Gastroesophageal sphincter (tissue), 4 donors: ENCODE measurements around the gene MYO9A. TPM values are rescaled to one million over a fixed set of nuclear protein-coding genes. Genes with fewer than 3 reads are reported as not detected.

Experiments used
- ATAC-seq: fragments of 150-250 bp; one replicate; pipeline ENCODE4 v1.9.1; 2016; ENCODE audit warnings: mild to moderate bottlenecking, moderate library complexity
- H3K27ac ChIP-seq, 4 donors: fragments of 200-600 bp; sonication (generic) in 3 of 4; 1 replicate in 3 of 4; 2 replicates in 1 of 4; pipeline ENCODE4 v1.5.1; 2016 to 2019
- H3K27me3 ChIP-seq: fragments of 200-600 bp; sonication (generic); one replicate; pipeline ENCODE4 v1.5.1; 2019
- H3K36me3 ChIP-seq, 2 donors: fragments of 200-600 bp; sonication (generic); one replicate each; pipeline ENCODE4 v1.5.1; 2019; ENCODE audit warnings: control low read depth in 1 of 2
- H3K4me1 ChIP-seq, 3 donors: fragments of 200-600 bp; sonication (generic); 1 replicate in 2 of 3; 2 replicates in 1 of 3; pipeline ENCODE4 v1.5.1; 2016 to 2019; ENCODE audit warnings: control low read depth in 2 of 3
- H3K4me3 ChIP-seq, 2 donors: fragments of 200-600 bp; sonication (generic); one replicate each; pipeline ENCODE4 v1.5.1; 2019; ENCODE audit warnings: mild to moderate bottlenecking in 1 of 2, moderate library complexity in 1 of 2
- H3K9me3 ChIP-seq, 3 donors: fragments of 200-600 bp; sonication (generic); one replicate each; pipeline ENCODE4 v1.5.1; 2017 to 2019; ENCODE audit warnings: control low read depth in 2 of 3
- EP300 ChIP-seq: sonication (generic); formaldehyde crosslinking; IDR thresholded peaks from one replicate; pipeline ENCODE4 v1.6.1; 2017; ENCODE audit warnings: antibody characterized with exemption, mild to moderate bottlenecking
- POLR2A ChIP-seq, 2 donors: fragments of 450-650 bp; IDR thresholded peaks; one replicate each; pipeline ENCODE4 v1.6.1; 2017; ENCODE audit warnings: antibody characterized with exemption in 2 of 2, mild to moderate bottlenecking in 2 of 2, moderate library complexity in 1 of 2
- POLR2AphosphoS5 ChIP-seq: sonication (generic); formaldehyde crosslinking; IDR thresholded peaks from one replicate; pipeline ENCODE4 v1.6.1; 2017; ENCODE audit warnings: antibody characterized with exemption
- WGBS, 2 donors: methylation state at CpG; one replicate each; pipeline ENCODE4 v1.1.5; 2018; ENCODE audit warnings: low coverage in 1 of 2; 5-methylcytosine and 5-hydroxymethylcytosine counted together
- total RNA-seq, 4 donors: library from RNA; depleted of rRNA; stranded (reverse); fragments of >200 nt; gene quantifications; one replicate each; pipeline ENCODE4 v1.1.0, GENCODE V29; 2016
- TF ChIP-seq, protein P1 (sequence below), 4 experiments: fragments of 200-600 bp in 2 of 4; fragments of 450-650 bp in 2 of 4; sonication (generic) in 1 of 4; IDR thresholded peaks; one replicate each; pipeline ENCODE4 v1.5.1; 2017 to 2019; ENCODE audit warnings: antibody characterized with exemption in 4 of 4, mild to moderate bottlenecking in 2 of 4, moderate library complexity in 2 of 4

Gene MYO9A
- total RNA-seq, 4 donors from 2014 or later: 74.5 to 118 (median 108) TPM

DNA sequence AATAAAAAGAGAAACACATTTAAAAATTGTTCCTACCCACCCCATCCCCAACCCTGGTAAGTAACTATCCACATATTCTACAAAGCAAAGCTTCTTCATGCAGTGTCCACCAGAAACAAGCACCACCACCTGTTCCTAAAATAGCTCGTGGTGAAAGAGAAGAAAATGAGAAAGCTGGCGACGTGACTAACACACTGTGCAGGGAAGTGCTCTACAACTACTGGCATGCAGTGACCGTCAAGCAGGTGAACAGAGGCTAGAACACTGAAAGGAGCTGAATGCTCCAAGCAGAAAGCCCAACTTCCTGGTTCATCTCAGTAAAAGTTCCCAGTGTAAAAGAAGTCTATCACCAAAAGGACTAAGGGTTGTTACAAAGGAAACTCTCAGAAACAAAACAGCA lies 226.9 kb downstream of the MYO9A start:
- H3K36me3 ChIP-seq: peaks cover 0 to 54% of the 10 kb centered on the region in 2 donors
- H3K9me3 ChIP-seq: no peaks in the 10 kb centered on the region
- 32 to 33% methylated on average over 1 to 3 of the region's 4 CpGs for WGBS, 2 donors
- peaks cover 0 to 7% (median 0%) of the 10 kb centered on the region in 3 donors for H3K4me1 ChIP-seq
- no peak overlapping the region for H3K27ac ChIP-seq
- TF ChIP-seq POLR2A (IDR thresholded peaks at IDR 0.05) (no peak), POLR2AphosphoS5 (no peak), EP300 (no peak)
- TF ChIP-seq, protein P1, sequence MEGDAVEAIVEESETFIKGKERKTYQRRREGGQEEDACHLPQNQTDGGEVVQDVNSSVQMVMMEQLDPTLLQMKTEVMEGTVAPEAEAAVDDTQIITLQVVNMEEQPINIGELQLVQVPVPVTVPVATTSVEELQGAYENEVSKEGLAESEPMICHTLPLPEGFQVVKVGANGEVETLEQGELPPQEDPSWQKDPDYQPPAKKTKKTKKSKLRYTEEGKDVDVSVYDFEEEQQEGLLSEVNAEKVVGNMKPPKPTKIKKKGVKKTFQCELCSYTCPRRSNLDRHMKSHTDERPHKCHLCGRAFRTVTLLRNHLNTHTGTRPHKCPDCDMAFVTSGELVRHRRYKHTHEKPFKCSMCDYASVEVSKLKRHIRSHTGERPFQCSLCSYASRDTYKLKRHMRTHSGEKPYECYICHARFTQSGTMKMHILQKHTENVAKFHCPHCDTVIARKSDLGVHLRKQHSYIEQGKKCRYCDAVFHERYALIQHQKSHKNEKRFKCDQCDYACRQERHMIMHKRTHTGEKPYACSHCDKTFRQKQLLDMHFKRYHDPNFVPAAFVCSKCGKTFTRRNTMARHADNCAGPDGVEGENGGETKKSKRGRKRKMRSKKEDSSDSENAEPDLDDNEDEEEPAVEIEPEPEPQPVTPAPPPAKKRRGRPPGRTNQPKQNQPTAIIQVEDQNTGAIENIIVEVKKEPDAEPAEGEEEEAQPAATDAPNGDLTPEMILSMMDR (IDR thresholded peaks at IDR 0.05): no peak
- no peak for ATAC-seq
- no peak overlapping the region for H3K4me3 ChIP-seq
- no peaks in the 10 kb centered on the region for H3K27me3 ChIP-seq

DNA sequence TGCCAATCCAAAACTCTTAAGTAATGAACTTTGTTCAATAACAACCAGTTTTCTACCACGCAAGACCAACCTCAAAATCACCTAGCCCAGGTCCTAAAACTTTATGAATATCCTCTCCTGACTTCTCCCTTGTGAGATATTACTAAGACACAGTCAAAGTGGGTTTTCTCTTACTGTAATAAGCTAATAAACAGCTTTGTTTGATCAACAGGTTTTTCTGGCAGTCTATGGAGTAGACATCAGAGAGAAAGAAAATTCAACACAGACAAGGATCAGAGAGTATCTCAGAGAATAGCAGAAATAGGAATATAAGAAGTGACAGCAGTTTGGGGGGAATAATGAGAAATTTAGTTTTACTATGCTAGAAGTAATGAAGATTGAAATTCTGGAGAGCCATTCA lies 228.0 kb downstream of the MYO9A start:
- Histone ChIP-seq H3K27me3 (no peaks in the 10 kb centered on the region), H3K36me3 (peaks cover 0 to 62% of the 10 kb centered on the region in 2 donors), H3K27ac (no peak overlapping the region), H3K4me3 (no peak overlapping the region), H3K4me1 (peaks cover 0 to 7% (median 0%) of the 10 kb centered on the region in 3 donors), H3K9me3 (no peaks in the 10 kb centered on the region)
- ATAC-seq: no peak
- 100% methylated on average over 1 of the region's 1 CpG for WGBS, 2 donors
- no peak for TF ChIP-seq POLR2A (IDR thresholded peaks at IDR 0.05)
- TF ChIP-seq, protein P1 (IDR thresholded peaks at IDR 0.05): no peak
- no peak for TF ChIP-seq EP300
- no peak for TF ChIP-seq POLR2AphosphoS5

DNA sequence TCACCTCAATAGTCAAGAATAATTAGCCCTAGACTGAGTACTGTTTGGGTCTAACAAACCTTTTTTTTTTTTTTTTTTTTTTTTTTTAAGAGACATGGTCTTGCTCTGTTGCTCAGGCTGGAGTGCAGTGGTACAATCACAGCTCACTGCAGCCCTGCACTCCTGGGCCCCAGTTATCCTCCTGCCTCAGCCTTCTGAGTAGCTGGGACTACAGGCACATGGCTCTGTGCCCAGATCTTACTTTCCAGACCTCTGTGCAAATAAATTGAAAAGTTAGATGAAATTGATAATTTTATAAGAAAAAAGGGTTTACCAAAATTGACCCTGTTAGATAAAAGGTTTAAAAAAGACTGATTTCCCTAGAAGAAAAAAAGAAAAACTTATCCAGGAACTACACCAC lies 228.6 kb downstream of the MYO9A start:
- no peak overlapping the region for H3K27ac ChIP-seq
- TF ChIP-seq POLR2AphosphoS5: no peak
- TF ChIP-seq EP300: no peak
- ATAC-seq: no peak

GRCh38 chr15:71888797-71889196 lies 229.2 kb downstream of the MYO9A start:
- no peaks in the 10 kb centered on the region for H3K27me3 ChIP-seq
- peaks cover 0 to 7% (median 0%) of the 10 kb centered on the region in 3 donors for H3K4me1 ChIP-seq
- H3K4me3 ChIP-seq: no peak overlapping the region
- ATAC-seq: no peak
- peaks cover 0 to 61% of the 10 kb centered on the region in 2 donors for H3K36me3 ChIP-seq
- H3K27ac ChIP-seq: no peak overlapping the region
- no peaks in the 10 kb centered on the region for H3K9me3 ChIP-seq
- TF ChIP-seq EP300 (no peak), POLR2AphosphoS5 (no peak), POLR2A (IDR thresholded peaks at IDR 0.05) (no peak)
- TF ChIP-seq, protein P1 (IDR thresholded peaks at IDR 0.05): no peak
- WGBS, 2 donors: 100% methylated on average over 1 of the region's 1 CpG

More for the DNA sequence above, 228.6 kb downstream of the MYO9A start:
- H3K4me3 ChIP-seq: no peak overlapping the region
- H3K27me3 ChIP-seq: no peaks in the 10 kb centered on the region
- peaks cover 0 to 7% (median 0%) of the 10 kb centered on the region in 3 donors for H3K4me1 ChIP-seq
- no peaks in the 10 kb centered on the region for H3K9me3 ChIP-seq
- H3K36me3 ChIP-seq: peaks cover 0 to 66% of the 10 kb centered on the region in 2 donors

DNA sequence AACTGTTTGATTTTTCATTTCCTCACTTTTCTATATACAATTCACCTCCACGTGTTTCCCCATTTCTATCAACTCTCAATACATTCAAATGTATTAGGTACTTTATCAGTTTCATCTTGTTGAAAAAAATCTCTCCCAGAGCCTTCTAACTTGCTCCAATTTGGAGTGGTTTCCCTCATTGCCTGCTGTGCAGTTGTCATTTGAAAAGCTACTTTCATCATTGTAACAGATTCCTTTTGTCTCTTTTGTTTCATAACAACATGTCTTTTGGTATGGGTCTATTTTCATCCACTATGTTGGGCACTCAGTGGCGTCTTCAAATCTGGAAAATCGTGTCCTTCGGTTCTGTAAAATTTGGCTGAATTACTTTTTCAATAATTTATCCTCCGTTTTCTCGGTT lies 232.6 kb downstream of the MYO9A start:
- no peak for ATAC-seq
- WGBS, 2 donors: 86 to 91% methylated on average over 6 of the region's 6 CpGs
- Histone ChIP-seq H3K4me3 (no peak overlapping the region), H3K36me3 (peaks cover 0 to 76% of the 10 kb centered on the region in 2 donors), H3K27me3 (no peaks in the 10 kb centered on the region), H3K27ac (no peak overlapping the region), H3K4me1 (no peaks in the 10 kb centered on the region), H3K9me3 (no peaks in the 10 kb centered on the region)
- TF ChIP-seq POLR2AphosphoS5 (no peak), POLR2A (IDR thresholded peaks at IDR 0.05) (no peak), EP300 (no peak)
- TF ChIP-seq, protein P1 (IDR thresholded peaks at IDR 0.05): no peak
